Measurements from ENCODE around the gene TBP.
A peak's percentile ranks its signal among the peaks of the same experiment; 100 is the strongest.
"Not testable (repeated sequence)": the region's sequence is repeated elsewhere in the genome, so short reads cannot be mapped to it uniquely, and the experiment has no call there.

The TBP gene

GRCh38 chr6:170578909-170579308 lies 24.7 kb downstream of the TBP start:
- H3K9ac ChIP-seq (ENCODE audit: low read length) = no peak overlapping the region
- no peak overlapping the region for H3K4me3 ChIP-seq (ENCODE audit: low read depth in 1 of 2, low read length in 2 of 2)
- no peak overlapping the region for H3K27ac ChIP-seq (ENCODE audit: low read depth, low read length)
- H3K36me3 ChIP-seq (ENCODE audit: insufficient read depth, low read length) = peaks cover 51% of the 10 kb centered on the region
- no peaks in the 10 kb centered on the region for H3K9me3 ChIP-seq (ENCODE audit: low read length)
- no peaks in the 10 kb centered on the region for H3K27me3 ChIP-seq (ENCODE audit: control insufficient read depth in 1 of 2, insufficient read depth in 2 of 2, low read length in 2 of 2)
- H3K4me1 ChIP-seq (ENCODE audit: insufficient read depth, low read length) = peaks cover 5% of the 10 kb centered on the region

- peak overlapping the region; percentile 87 for H3K27ac ChIP-seq (ENCODE audit: low read depth, low read length)
Measured at GRCh38 chr6:170583756-170584180, 29.6 kb downstream of the TBP start.

GRCh38 chr6:170584181-170584953 lies 30.2 kb downstream of the TBP start, which contains the start of gene PDCD2:
Gene PDCD2, minus strand, starts transcription at chr6:170584637. Its CDS starts 56 bp downstream, at chr6:170584581.
- Histone ChIP-seq H3K36me3 (ENCODE audit: insufficient read depth, low read length) (peaks cover 16% of the 10 kb centered on the region), H3K9me3 (ENCODE audit: low read length) (no peaks in the 10 kb centered on the region), H3K27me3 (ENCODE audit: control insufficient read depth in 1 of 2, insufficient read depth in 2 of 2, low read length in 2 of 2) (no peaks in the 10 kb centered on the region), H3K4me3 (ENCODE audit: low read depth in 1 of 2, low read length in 2 of 2) (peak within 1 kb of the TSS; percentile 76 to 81), H3K4me1 (ENCODE audit: insufficient read depth, low read length) (peaks cover 12% of the 10 kb centered on the region), H3K27ac (ENCODE audit: low read depth, low read length) (peak within 1 kb of the TSS; percentile 87), H3K9ac (ENCODE audit: low read length) (peak within 1 kb of the TSS; percentile 56)

More at GRCh38 chr6:170583756-170584180, 29.6 kb downstream of the TBP start:
- Histone ChIP-seq H3K4me3 (ENCODE audit: low read depth in 1 of 2, low read length in 2 of 2) (peak overlapping the region; percentile 76 to 81), H3K9ac (ENCODE audit: low read length) (peak overlapping the region; percentile 56), H3K36me3 (ENCODE audit: insufficient read depth, low read length) (peaks cover 22% of the 10 kb centered on the region), H3K9me3 (ENCODE audit: low read length) (no peaks in the 10 kb centered on the region), H3K27me3 (ENCODE audit: control insufficient read depth in 1 of 2, insufficient read depth in 2 of 2, low read length in 2 of 2) (no peaks in the 10 kb centered on the region), H3K4me1 (ENCODE audit: insufficient read depth, low read length) (peaks cover 12% of the 10 kb centered on the region)

- H3K4me3 ChIP-seq (ENCODE audit: low read depth in 1 of 2, low read length in 2 of 2) = peak overlapping the region; percentile 76 to 81
Measured at GRCh38 chr6:170584954-170585498, 30.9 kb downstream of the TBP start.

GRCh38 chr6:170590725-170591124 lies 36.6 kb downstream of the TBP start:
- Histone ChIP-seq H3K4me1 (ENCODE audit: insufficient read depth, low read length) (no peaks in the 10 kb centered on the region), H3K27me3 (ENCODE audit: control insufficient read depth in 1 of 2, insufficient read depth in 2 of 2, low read length in 2 of 2) (no peaks in the 10 kb centered on the region), H3K36me3 (ENCODE audit: insufficient read depth, low read length) (no peaks in the 10 kb centered on the region), H3K9ac (ENCODE audit: low read length) (no peak overlapping the region), H3K27ac (ENCODE audit: low read depth, low read length) (no peak overlapping the region), H3K4me3 (ENCODE audit: low read depth in 1 of 2, low read length in 2 of 2) (no peak overlapping the region), H3K9me3 (ENCODE audit: low read length) (no peaks in the 10 kb centered on the region)

More at GRCh38 chr6:170584954-170585498, 30.9 kb downstream of the TBP start:
- peak overlapping the region; percentile 87 for H3K27ac ChIP-seq (ENCODE audit: low read depth, low read length)
- H3K9ac ChIP-seq (ENCODE audit: low read length) = peak overlapping the region; percentile 49
- H3K4me1 ChIP-seq (ENCODE audit: insufficient read depth, low read length) = peaks cover 12% of the 10 kb centered on the region
- H3K36me3 ChIP-seq (ENCODE audit: insufficient read depth, low read length) = peaks cover 16% of the 10 kb centered on the region
- H3K9me3 ChIP-seq (ENCODE audit: low read length) = no peaks in the 10 kb centered on the region
- no peaks in the 10 kb centered on the region for H3K27me3 ChIP-seq (ENCODE audit: control insufficient read depth in 1 of 2, insufficient read depth in 2 of 2, low read length in 2 of 2)

GRCh38 chr6:170596426-170596825 lies 42.3 kb downstream of the TBP start:
- Histone ChIP-seq H3K27ac (ENCODE audit: low read depth, low read length) (no peak overlapping the region), H3K27me3 (ENCODE audit: control insufficient read depth in 1 of 2, insufficient read depth in 2 of 2, low read length in 2 of 2) (no peaks in the 10 kb centered on the region), H3K36me3 (ENCODE audit: insufficient read depth, low read length) (no peaks in the 10 kb centered on the region)

GRCh38 chr6:170597278-170597677 lies 43.1 kb downstream of the TBP start:
- H3K36me3 ChIP-seq (ENCODE audit: insufficient read depth, low read length) = no peaks in the 10 kb centered on the region
- H3K9me3 ChIP-seq (ENCODE audit: low read length) = no peaks in the 10 kb centered on the region
- no peaks in the 10 kb centered on the region for H3K27me3 ChIP-seq (ENCODE audit: control insufficient read depth in 1 of 2, insufficient read depth in 2 of 2, low read length in 2 of 2)
- H3K4me1 ChIP-seq (ENCODE audit: insufficient read depth, low read length) = no peaks in the 10 kb centered on the region
- no peak overlapping the region for H3K9ac ChIP-seq (ENCODE audit: low read length)
- no peak overlapping the region for H3K27ac ChIP-seq (ENCODE audit: low read depth, low read length)
- no peak overlapping the region for H3K4me3 ChIP-seq (ENCODE audit: low read depth in 1 of 2, low read length in 2 of 2)

More at GRCh38 chr6:170596426-170596825, 42.3 kb downstream of the TBP start:
- H3K4me1 ChIP-seq (ENCODE audit: insufficient read depth, low read length) = no peaks in the 10 kb centered on the region
- H3K4me3 ChIP-seq (ENCODE audit: low read depth in 1 of 2, low read length in 2 of 2) = no peak overlapping the region
- no peaks in the 10 kb centered on the region for H3K9me3 ChIP-seq (ENCODE audit: low read length)
- H3K9ac ChIP-seq (ENCODE audit: low read length) = no peak overlapping the region

GRCh38 chr6:170605574-170606259 lies 51.5 kb downstream of the TBP start:
- no peak overlapping the region for H3K9ac ChIP-seq (ENCODE audit: low read length)
- H3K27me3 ChIP-seq (ENCODE audit: control insufficient read depth in 1 of 2, insufficient read depth in 2 of 2, low read length in 2 of 2) = no peaks in the 10 kb centered on the region
- no peak overlapping the region for H3K27ac ChIP-seq (ENCODE audit: low read depth, low read length)
- H3K9me3 ChIP-seq (ENCODE audit: low read length) = no peaks in the 10 kb centered on the region
- H3K36me3 ChIP-seq (ENCODE audit: insufficient read depth, low read length) = no peaks in the 10 kb centered on the region
- no peaks in the 10 kb centered on the region for H3K4me1 ChIP-seq (ENCODE audit: insufficient read depth, low read length)
- no peak overlapping the region for H3K4me3 ChIP-seq (ENCODE audit: low read depth in 1 of 2, low read length in 2 of 2)

GRCh38 chr6:170609225-170609624 lies 55.1 kb downstream of the TBP start:
- not testable (repeated sequence) for H3K27ac ChIP-seq (ENCODE audit: low read depth, low read length); H3K9ac ChIP-seq (ENCODE audit: low read length); H3K4me3 ChIP-seq (ENCODE audit: low read depth in 1 of 2, low read length in 2 of 2); H3K36me3 ChIP-seq (ENCODE audit: insufficient read depth, low read length); H3K4me1 ChIP-seq (ENCODE audit: insufficient read depth, low read length); H3K27me3 ChIP-seq (ENCODE audit: control insufficient read depth in 1 of 2, insufficient read depth in 2 of 2, low read length in 2 of 2); H3K9me3 ChIP-seq (ENCODE audit: low read length)

- H3K4me3 ChIP-seq (ENCODE audit: low read depth in 1 of 2, low read length in 2 of 2); H3K27me3 ChIP-seq (ENCODE audit: control insufficient read depth in 1 of 2, insufficient read depth in 2 of 2, low read length in 2 of 2); H3K4me1 ChIP-seq (ENCODE audit: insufficient read depth, low read length); H3K9ac ChIP-seq (ENCODE audit: low read length); H3K9me3 ChIP-seq (ENCODE audit: low read length); H3K36me3 ChIP-seq (ENCODE audit: insufficient read depth, low read length); H3K27ac ChIP-seq (ENCODE audit: low read depth, low read length): not testable (repeated sequence)
Measured at GRCh38 chr6:170612256-170612804, 58.2 kb downstream of the TBP start.

- not testable (repeated sequence) for H3K9ac ChIP-seq (ENCODE audit: low read length); H3K27me3 ChIP-seq (ENCODE audit: control insufficient read depth in 1 of 2, insufficient read depth in 2 of 2, low read length in 2 of 2); H3K9me3 ChIP-seq (ENCODE audit: low read length); H3K4me3 ChIP-seq (ENCODE audit: low read depth in 1 of 2, low read length in 2 of 2); H3K4me1 ChIP-seq (ENCODE audit: insufficient read depth, low read length); H3K27ac ChIP-seq (ENCODE audit: low read depth, low read length); H3K36me3 ChIP-seq (ENCODE audit: insufficient read depth, low read length)
Measured at GRCh38 chr6:170616020-170616554, 61.9 kb downstream of the TBP start.

Measured in muscle layer of colon (tissue), 2 donors.